HAP-1 (cell line): ENCODE measurements around the gene SUCNR1.
"Not testable (repeated sequence)": the region's sequence is repeated elsewhere in the genome, so short reads cannot be mapped to it uniquely, and the experiment has no call there.

Experiments used
- DNase-seq, 2 experiments: peaks; one replicate each; pipeline ENCODE4 v3.0.0-alpha.2; 2016 to 2020; ENCODE audit warnings: low spot score in 2 of 2
- H3K27me3 ChIP-seq: fragments of 250-450 bp; sonication (Bioruptor Pico); 2 replicates; pipeline ENCODE4 v1.5.1; 2020; ENCODE audit warnings: low read depth, mild to moderate bottlenecking, moderate library complexity
- H3K36me3 ChIP-seq: fragments of 250-450 bp; sonication (Bioruptor Pico); replicated peaks from 2 replicates; pipeline ENCODE4 v1.5.1; 2020; ENCODE audit warnings: mild to moderate bottlenecking
- H3K4me1 ChIP-seq: fragments of 250-450 bp; sonication (Bioruptor Pico); 2 replicates; pipeline ENCODE4 v1.5.1; 2020; ENCODE audit warnings: mild to moderate bottlenecking
- H3K4me3 ChIP-seq: fragments of 250-450 bp; sonication (Bioruptor Pico); 2 replicates; pipeline ENCODE4 v1.5.1; 2020; ENCODE audit warnings: mild to moderate bottlenecking, moderate library complexity
- H3K9me3 ChIP-seq: fragments of 250-450 bp; sonication (Bioruptor Pico); 2 replicates; pipeline ENCODE4 v1.5.1; 2020; ENCODE audit warnings: mild to moderate bottlenecking, moderate library complexity
- in situ Hi-C: fragments of 300-500 bp; cut with MboI; formaldehyde crosslinking; loops from 3 replicates; pipeline ENCODE4 v1.14.3; 2020; ENCODE audit warnings: low sequenced_read_pairs, inconsistent platforms, mixed read lengths

Gene SUCNR1

DNA sequence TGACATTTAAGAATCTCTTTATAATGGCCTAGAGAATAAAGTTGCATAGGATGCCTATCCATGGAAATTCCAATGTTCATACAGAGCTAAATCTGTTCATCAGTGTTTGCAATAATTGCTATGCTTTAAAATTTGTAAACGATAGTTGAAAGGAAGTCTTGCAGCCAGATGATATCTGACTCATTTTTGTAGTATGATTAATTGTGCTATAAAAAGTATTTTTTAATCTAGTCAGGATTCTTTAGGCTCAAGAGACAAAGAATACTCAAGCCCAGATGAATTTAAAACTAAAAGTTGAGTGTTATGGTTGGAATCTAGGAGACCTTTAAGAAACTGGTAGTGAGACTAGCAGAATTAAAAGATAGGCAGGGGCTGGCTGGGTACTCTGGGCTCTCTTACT, 50.5 kb downstream of the SUCNR1 start:
- H3K4me1 ChIP-seq: no peaks in the 10 kb centered on the region
- no peaks in the 10 kb centered on the region for H3K27me3 ChIP-seq
- no peaks in the 10 kb centered on the region for H3K36me3 ChIP-seq
- H3K4me3 ChIP-seq: no peak overlapping the region
- no peaks in the 10 kb centered on the region for H3K9me3 ChIP-seq
- no peak for DNase-seq
- in situ Hi-C loops: no loop called here

DNA sequence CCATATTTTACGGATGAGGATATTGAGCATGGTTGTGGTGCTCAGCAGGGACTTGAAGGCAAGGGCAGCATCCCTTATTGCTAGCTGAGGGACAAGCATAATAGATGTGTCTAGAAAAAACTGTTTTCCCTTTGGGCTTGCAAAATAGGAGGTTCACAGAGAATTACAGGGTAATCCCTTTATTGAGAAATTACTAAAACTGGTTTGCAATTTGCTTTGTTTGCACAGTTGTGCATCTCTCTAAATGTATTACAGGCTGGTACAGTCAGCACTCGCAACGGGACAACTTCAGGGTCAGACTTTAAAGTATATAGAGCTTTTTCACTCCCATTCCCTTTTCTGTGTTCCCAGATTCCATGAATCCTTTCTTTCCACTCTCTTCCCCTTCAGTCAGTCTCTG, 51.3 kb downstream of the SUCNR1 start:
- Histone ChIP-seq H3K4me3 (no peak overlapping the region), H3K4me1 (no peaks in the 10 kb centered on the region), H3K9me3 (no peaks in the 10 kb centered on the region), H3K36me3 (no peaks in the 10 kb centered on the region), H3K27me3 (no peaks in the 10 kb centered on the region)
- in situ Hi-C loops: no loop called here
- DNase-seq: no peak

- no peaks in the 10 kb centered on the region for H3K4me1 ChIP-seq
- no peak overlapping the region for H3K4me3 ChIP-seq
- in situ Hi-C loops: no loop called here
- H3K9me3 ChIP-seq: no peaks in the 10 kb centered on the region
- DNase-seq: no peak
- H3K27me3 ChIP-seq: no peaks in the 10 kb centered on the region
- no peaks in the 10 kb centered on the region for H3K36me3 ChIP-seq
Measured at GRCh38 chr3:151925419-151925818, 52.0 kb downstream of the SUCNR1 start.

- in situ Hi-C loops: no loop called here
- Histone ChIP-seq H3K36me3 (no peaks in the 10 kb centered on the region), H3K4me1 (no peaks in the 10 kb centered on the region), H3K4me3 (no peak overlapping the region), H3K27me3 (no peaks in the 10 kb centered on the region), H3K9me3 (no peaks in the 10 kb centered on the region)
- no peak for DNase-seq
Measured at GRCh38 chr3:151925876-151926275, 52.4 kb downstream of the SUCNR1 start.

GRCh38 chr3:151926956-151927355, 53.5 kb downstream of the SUCNR1 start:
- Histone ChIP-seq H3K9me3 (no peaks in the 10 kb centered on the region), H3K4me3 (no peak overlapping the region), H3K27me3 (no peaks in the 10 kb centered on the region), H3K4me1 (no peaks in the 10 kb centered on the region), H3K36me3 (no peaks in the 10 kb centered on the region)
- in situ Hi-C loops: no loop called here
- DNase-seq: no peak

- H3K4me3 ChIP-seq, in situ Hi-C loops: not testable (repeated sequence)
Measured at GRCh38 chr3:151927915-151928525, 54.6 kb downstream of the SUCNR1 start.

DNA sequence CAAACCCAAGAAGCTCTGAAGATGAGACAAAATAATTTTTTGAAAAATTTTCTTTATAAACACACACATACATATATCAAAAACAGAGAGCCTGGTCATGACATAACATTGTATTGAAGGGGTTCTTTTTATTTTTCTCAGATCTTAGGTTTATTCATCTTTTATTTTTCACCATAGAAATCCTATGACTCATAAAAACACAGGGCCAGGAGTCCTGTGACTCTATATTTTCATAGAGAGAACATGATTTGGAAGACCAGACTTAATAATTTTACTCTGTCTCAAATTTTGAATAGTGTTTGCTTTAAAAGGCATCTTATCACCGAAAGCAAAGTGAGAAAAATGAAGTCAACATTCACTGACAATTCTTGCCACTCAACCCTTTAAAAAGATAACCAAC, 57.7 kb downstream of the SUCNR1 start:
- DNase-seq: no peak
- Histone ChIP-seq H3K27me3 (no peaks in the 10 kb centered on the region), H3K4me3 (no peak overlapping the region), H3K9me3 (no peaks in the 10 kb centered on the region), H3K36me3 (no peaks in the 10 kb centered on the region), H3K4me1 (no peaks in the 10 kb centered on the region)
- in situ Hi-C loops: no loop called here

More at GRCh38 chr3:151927915-151928525, 54.6 kb downstream of the SUCNR1 start:
- not testable (repeated sequence) for H3K36me3 ChIP-seq, H3K9me3 ChIP-seq, H3K27me3 ChIP-seq, DNase-seq, H3K4me1 ChIP-seq

GRCh38 chr3:151933234-151933853, 59.9 kb downstream of the SUCNR1 start:
- in situ Hi-C loops: no loop called here

More at GRCh38 chr3:151933234-151933853, 59.9 kb downstream of the SUCNR1 start:
- H3K9me3 ChIP-seq: no peaks in the 10 kb centered on the region
- H3K27me3 ChIP-seq: no peaks in the 10 kb centered on the region
- no peak for DNase-seq
- H3K36me3 ChIP-seq: no peaks in the 10 kb centered on the region
- no peaks in the 10 kb centered on the region for H3K4me1 ChIP-seq
- H3K4me3 ChIP-seq: no peak overlapping the region
